Measurements from ENCODE around the gene PAK5. TPM values are rescaled to one million over a fixed set of nuclear protein-coding genes. Genes with fewer than 3 reads are reported as not detected.

PAK5 gene
- total RNA-seq, 1 experiment from 2014 or later = not detected

DNA sequence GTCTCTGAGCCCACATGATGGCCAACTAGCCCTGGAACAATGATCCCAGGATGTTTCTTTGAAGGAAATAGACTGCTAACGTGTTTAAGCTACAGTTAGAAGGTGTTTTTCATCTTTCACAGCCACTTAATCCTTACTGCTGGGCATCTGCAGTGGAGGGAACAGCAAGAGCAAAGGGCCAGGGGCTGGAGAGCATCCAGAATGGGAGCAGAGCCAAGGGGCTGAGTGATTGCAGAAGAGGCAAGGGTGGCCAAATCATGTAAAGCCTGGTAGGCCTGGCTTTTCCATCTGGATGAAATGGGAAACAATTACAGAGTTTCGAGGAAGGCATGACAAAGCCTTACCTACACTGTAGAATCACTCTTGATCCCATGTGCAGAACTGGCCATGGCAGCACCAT, 343.2 kb downstream of the PAK5 start:
- intact Hi-C loops (cut with micrococcal nuclease; ENCODE audit: unreplicated experiment) = no loop called here
- TF ChIP-seq EZH2 (IDR thresholded peaks at IDR 0.05; ENCODE audit: low read depth) = no peak
- TF ChIP-seq, protein P1, sequence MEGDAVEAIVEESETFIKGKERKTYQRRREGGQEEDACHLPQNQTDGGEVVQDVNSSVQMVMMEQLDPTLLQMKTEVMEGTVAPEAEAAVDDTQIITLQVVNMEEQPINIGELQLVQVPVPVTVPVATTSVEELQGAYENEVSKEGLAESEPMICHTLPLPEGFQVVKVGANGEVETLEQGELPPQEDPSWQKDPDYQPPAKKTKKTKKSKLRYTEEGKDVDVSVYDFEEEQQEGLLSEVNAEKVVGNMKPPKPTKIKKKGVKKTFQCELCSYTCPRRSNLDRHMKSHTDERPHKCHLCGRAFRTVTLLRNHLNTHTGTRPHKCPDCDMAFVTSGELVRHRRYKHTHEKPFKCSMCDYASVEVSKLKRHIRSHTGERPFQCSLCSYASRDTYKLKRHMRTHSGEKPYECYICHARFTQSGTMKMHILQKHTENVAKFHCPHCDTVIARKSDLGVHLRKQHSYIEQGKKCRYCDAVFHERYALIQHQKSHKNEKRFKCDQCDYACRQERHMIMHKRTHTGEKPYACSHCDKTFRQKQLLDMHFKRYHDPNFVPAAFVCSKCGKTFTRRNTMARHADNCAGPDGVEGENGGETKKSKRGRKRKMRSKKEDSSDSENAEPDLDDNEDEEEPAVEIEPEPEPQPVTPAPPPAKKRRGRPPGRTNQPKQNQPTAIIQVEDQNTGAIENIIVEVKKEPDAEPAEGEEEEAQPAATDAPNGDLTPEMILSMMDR (conservative IDR thresholded peaks at IDR 0.05) = no peak
- Histone ChIP-seq H2AFZ (no peak overlapping the region), H3F3A (ENCODE audit: insufficient read depth, low read depth) (no peaks in the 10 kb centered on the region), H3K9me2 (ENCODE audit: insufficient read depth) (no peaks in the 10 kb centered on the region), H4K20me1 (ENCODE audit: insufficient read depth) (no peaks in the 10 kb centered on the region), H3K4me2 (no peak overlapping the region), H3K27me3 (ENCODE audit: insufficient read depth, low read depth) (peaks cover 46% of the 10 kb centered on the region), H3K79me2 (ENCODE audit: low read depth) (no peaks in the 10 kb centered on the region), H3K4me1 (replicated peaks; ENCODE audit: insufficient read depth) (no peaks in the 10 kb centered on the region), H3K27ac (no peak overlapping the region), H3K4me3 (no peak overlapping the region), H3K36me3 (ENCODE audit: low read depth) (no peaks in the 10 kb centered on the region), H3K9me3 (ENCODE audit: insufficient read depth, low read depth) (no peaks in the 10 kb centered on the region)
- BruUV-seq (replicated peaks) = no TSS peak
- POLR2A ChIA-PET (ENCODE audit: unreplicated experiment) = no interaction called here
- CTCF ChIA-PET = no interaction called here
- no peak for DNase-seq

DNA sequence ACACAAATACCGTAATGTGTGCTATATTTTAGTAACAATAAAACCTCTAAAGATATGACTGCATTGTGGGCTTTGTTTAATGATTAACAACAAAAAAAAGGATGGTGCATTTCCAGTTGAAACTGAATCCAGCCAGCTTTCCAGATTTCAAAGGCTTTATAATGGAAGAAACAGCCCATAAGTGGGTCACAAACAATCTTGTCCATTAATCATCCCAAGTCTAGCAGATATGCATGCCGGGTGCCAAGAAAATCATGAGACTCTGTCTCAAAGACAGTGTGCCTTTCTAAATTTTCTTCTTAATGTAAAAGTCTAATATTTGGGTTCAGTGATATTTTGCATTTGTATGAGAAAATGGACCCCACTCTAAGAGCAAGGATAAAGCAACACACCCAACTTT, 345.1 kb downstream of the PAK5 start:
- intact Hi-C loops (cut with micrococcal nuclease; ENCODE audit: unreplicated experiment) = no loop called here
- H3K36me3 ChIP-seq (ENCODE audit: low read depth) = no peaks in the 10 kb centered on the region
- H3K9me3 ChIP-seq (ENCODE audit: insufficient read depth, low read depth) = no peaks in the 10 kb centered on the region
- CTCF ChIA-PET = no interaction called here
- no peak overlapping the region for H3K27ac ChIP-seq
- BruUV-seq (replicated peaks) = no TSS peak
- POLR2A ChIA-PET (ENCODE audit: unreplicated experiment) = no interaction called here
- no peaks in the 10 kb centered on the region for H3F3A ChIP-seq (ENCODE audit: insufficient read depth, low read depth)
- no peak overlapping the region for H3K4me3 ChIP-seq
- no peaks in the 10 kb centered on the region for H4K20me1 ChIP-seq (ENCODE audit: insufficient read depth)
- TF ChIP-seq, protein P1 (conservative IDR thresholded peaks at IDR 0.05) = no peak
- no peak for TF ChIP-seq EZH2 (IDR thresholded peaks at IDR 0.05; ENCODE audit: low read depth)
- H3K4me1 ChIP-seq (replicated peaks; ENCODE audit: insufficient read depth) = no peaks in the 10 kb centered on the region
- no peak for DNase-seq
- H3K79me2 ChIP-seq (ENCODE audit: low read depth) = no peaks in the 10 kb centered on the region
- H3K4me2 ChIP-seq = no peak overlapping the region
- H3K27me3 ChIP-seq (ENCODE audit: insufficient read depth, low read depth) = peaks cover 56% of the 10 kb centered on the region
- H3K9me2 ChIP-seq (ENCODE audit: insufficient read depth) = no peaks in the 10 kb centered on the region
- H2AFZ ChIP-seq = no peak overlapping the region

DNA sequence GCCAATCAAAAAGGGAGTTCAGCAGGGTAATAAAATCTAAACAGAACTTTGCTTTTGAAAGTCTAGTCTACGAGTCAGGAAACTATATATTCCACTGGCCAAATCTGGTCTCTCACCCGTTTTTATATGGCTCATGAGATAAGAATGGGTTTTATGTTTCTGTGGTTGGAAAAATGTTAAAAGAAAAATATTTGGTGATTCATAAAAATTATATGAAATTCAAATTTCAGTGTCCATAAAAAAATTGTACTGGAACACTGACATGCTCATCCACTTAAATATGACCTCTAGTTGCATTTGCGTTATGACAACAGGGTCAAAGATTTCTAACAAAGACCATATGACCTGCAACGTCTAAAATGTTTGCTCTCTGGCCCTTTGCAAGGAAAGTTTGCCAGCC, 346.8 kb downstream of the PAK5 start:
- no peak for TF ChIP-seq EZH2 (IDR thresholded peaks at IDR 0.05; ENCODE audit: low read depth)
- TF ChIP-seq, protein P1 (conservative IDR thresholded peaks at IDR 0.05) = no peak
- H3K4me2 ChIP-seq = no peak overlapping the region
- no peak for DNase-seq

More for the DNA sequence above, 346.8 kb downstream of the PAK5 start:
- Histone ChIP-seq H3K36me3 (ENCODE audit: low read depth) (no peaks in the 10 kb centered on the region), H3K4me3 (no peak overlapping the region), H3K9me3 (ENCODE audit: insufficient read depth, low read depth) (no peaks in the 10 kb centered on the region), H3F3A (ENCODE audit: insufficient read depth, low read depth) (no peaks in the 10 kb centered on the region), H3K79me2 (ENCODE audit: low read depth) (no peaks in the 10 kb centered on the region), H3K4me1 (replicated peaks; ENCODE audit: insufficient read depth) (no peaks in the 10 kb centered on the region), H2AFZ (no peak overlapping the region), H3K27ac (no peak overlapping the region), H3K27me3 (ENCODE audit: insufficient read depth, low read depth) (peaks cover 56% of the 10 kb centered on the region), H4K20me1 (ENCODE audit: insufficient read depth) (no peaks in the 10 kb centered on the region), H3K9me2 (ENCODE audit: insufficient read depth) (no peaks in the 10 kb centered on the region)
- no TSS peak for BruUV-seq (replicated peaks)
- CTCF ChIA-PET = no interaction called here
- intact Hi-C loops (cut with micrococcal nuclease; ENCODE audit: unreplicated experiment) = no loop called here
- POLR2A ChIA-PET (ENCODE audit: unreplicated experiment) = no interaction called here

Data from PC-9 (cell line).